Karpas-422 (cell line): ENCODE results near the gene TRAPPC4. TPM values are rescaled to one million over a fixed set of nuclear protein-coding genes. Genes with fewer than 3 reads are reported as not detected.

Experiments used
- DNase-seq: peaks from one replicate; pipeline ENCODE4 v3.0.0-alpha.2; 2015
- H2AFZ ChIP-seq: fragments of 200-600 bp; sonication (generic); 2 replicates; pipeline ENCODE4 v1.6.1; 2014; ENCODE audit warnings: antibody characterized with exemption, low read length, mixed read lengths
- H3K27ac ChIP-seq: fragments of 200-600 bp; sonication (generic); 2 replicates; pipeline ENCODE4 v1.5.1; 2014; ENCODE audit warnings: mild to moderate bottlenecking, low read length, moderate library complexity
- H3K27me3 ChIP-seq: fragments of 200-600 bp; sonication (generic); 2 replicates; pipeline ENCODE4 v1.6.1; 2014; ENCODE audit warnings: low read length, mixed read lengths
- H3K36me3 ChIP-seq: fragments of 200-600 bp; sonication (generic); 2 replicates; pipeline ENCODE4 v1.6.1; 2014; ENCODE audit warnings: low read length, mixed read lengths; ENCODE audit not compliant: insufficient read depth
- H3K4me1 ChIP-seq: fragments of 200-600 bp; sonication (generic); 2 replicates; pipeline ENCODE4 v1.6.1; 2014; ENCODE audit warnings: mild to moderate bottlenecking, low read length, mixed read lengths
- H3K4me2 ChIP-seq: fragments of 200-600 bp; sonication (generic); 2 replicates; pipeline ENCODE4 v1.6.1; 2014; ENCODE audit warnings: low read length, low read depth, mild to moderate bottlenecking; ENCODE audit not compliant: poor library complexity, severe bottlenecking
- H3K4me3 ChIP-seq: fragments of 200-600 bp; sonication (generic); 2 replicates; pipeline ENCODE4 v1.5.1; 2014; ENCODE audit warnings: mild to moderate bottlenecking, antibody characterized with exemption, low read length, mixed read lengths
- H3K79me2 ChIP-seq: fragments of 200-600 bp; sonication (generic); 2 replicates; pipeline ENCODE4 v1.6.1; 2014; ENCODE audit warnings: mild to moderate bottlenecking, low read length, mixed read lengths
- H3K9ac ChIP-seq: fragments of 200-600 bp; sonication (generic); 2 replicates; pipeline ENCODE4 v1.6.0; 2014; ENCODE audit warnings: low read length
- H3K9me2 ChIP-seq: fragments of 200-600 bp; sonication (generic), shearing (Covaris generic); replicated peaks from 2 replicates; pipeline ENCODE4 v1.6.0; 2014; ENCODE audit warnings: mild to moderate bottlenecking, low read length, moderate library complexity; ENCODE audit not compliant: insufficient read depth
- H3K9me3 ChIP-seq: fragments of 300-700, 200-600 bp; sonication (generic); 2 replicates; pipeline ENCODE4 v1.6.1; 2014; ENCODE audit warnings: low read length, mixed read lengths
- H4K20me1 ChIP-seq: fragments of 200-600 bp; sonication (generic); 2 replicates; pipeline ENCODE4 v1.6.1; 2014; ENCODE audit warnings: mild to moderate bottlenecking, antibody characterized with exemption, low read length, low read depth; ENCODE audit not compliant: insufficient read depth
- total RNA-seq: library from RNA; depleted of rRNA; stranded (reverse); fragments of >200 nt; shearing (Covaris generic); gene quantifications from 2 replicates; pipeline ENCODE4 v1.2.3, GENCODE V29; 2014; ENCODE audit warnings: low replicate concordance

Gene TRAPPC4
- total RNA-seq, 1 experiment from 2014 or later: 26.3 TPM

- H3K9ac ChIP-seq: no peak overlapping the region
- no peak overlapping the region for H3K4me3 ChIP-seq
- no peaks in the 10 kb centered on the region for H4K20me1 ChIP-seq
- no peaks in the 10 kb centered on the region for H3K36me3 ChIP-seq
- H3K4me1 ChIP-seq: peaks cover 11% of the 10 kb centered on the region
- H3K79me2 ChIP-seq: peaks cover 33% of the 10 kb centered on the region
- H3K4me2 ChIP-seq: no peak overlapping the region
- H3K9me3 ChIP-seq: no peaks in the 10 kb centered on the region
- H3K27me3 ChIP-seq: no peaks in the 10 kb centered on the region
- no peaks in the 10 kb centered on the region for H3K9me2 ChIP-seq
- DNase-seq: no peak
- no peak overlapping the region for H3K27ac ChIP-seq
- H2AFZ ChIP-seq: no peak overlapping the region
Measured at GRCh38 chr11:119000906-119001305, 17.7 kb upstream of the TRAPPC4 start.

- Histone ChIP-seq H2AFZ (no peak overlapping the region), H4K20me1 (no peaks in the 10 kb centered on the region), H3K4me2 (no peak overlapping the region), H3K9me2 (no peaks in the 10 kb centered on the region), H3K36me3 (no peaks in the 10 kb centered on the region), H3K27ac (no peak overlapping the region), H3K4me3 (no peak overlapping the region), H3K79me2 (no peaks in the 10 kb centered on the region), H3K4me1 (no peaks in the 10 kb centered on the region), H3K9me3 (no peaks in the 10 kb centered on the region), H3K9ac (no peak overlapping the region), H3K27me3 (no peaks in the 10 kb centered on the region)
- no peak for DNase-seq
Measured at GRCh38 chr11:119006656-119007055, 11.9 kb upstream of the TRAPPC4 start.

GRCh38 chr11:119011476-119012053 is 7.0 kb upstream of the TRAPPC4 start:
- Histone ChIP-seq H4K20me1 (no peaks in the 10 kb centered on the region), H3K4me3 (no peak overlapping the region), H3K27ac (no peak overlapping the region)

GRCh38 chr11:119012629-119013170 is 5.9 kb upstream of the TRAPPC4 start:
- Histone ChIP-seq H3K9me3 (no peaks in the 10 kb centered on the region), H3K9ac (no peak overlapping the region), H3K4me2 (no peak overlapping the region), H3K27me3 (no peaks in the 10 kb centered on the region), H3K36me3 (peaks cover 33% of the 10 kb centered on the region), H3K4me3 (no peak overlapping the region), H4K20me1 (no peaks in the 10 kb centered on the region), H3K27ac (no peak overlapping the region), H3K9me2 (no peaks in the 10 kb centered on the region), H2AFZ (no peak overlapping the region), H3K79me2 (peaks cover 17% of the 10 kb centered on the region), H3K4me1 (peaks cover 9% of the 10 kb centered on the region)
- DNase-seq: no peak

More at GRCh38 chr11:119011476-119012053, 7.0 kb upstream of the TRAPPC4 start:
- Histone ChIP-seq H3K9me3 (no peaks in the 10 kb centered on the region), H3K4me1 (peaks cover 2% of the 10 kb centered on the region), H3K9me2 (no peaks in the 10 kb centered on the region), H3K9ac (no peak overlapping the region), H3K79me2 (peaks cover 6% of the 10 kb centered on the region), H3K27me3 (no peaks in the 10 kb centered on the region), H3K4me2 (no peak overlapping the region), H3K36me3 (peaks cover 27% of the 10 kb centered on the region), H2AFZ (no peak overlapping the region)
- DNase-seq: no peak

- Histone ChIP-seq H3K27me3 (no peaks in the 10 kb centered on the region), H3K9me2 (no peaks in the 10 kb centered on the region), H3K36me3 (peaks cover 33% of the 10 kb centered on the region), H2AFZ (no peak overlapping the region), H3K79me2 (peaks cover 28% of the 10 kb centered on the region), H3K9ac (no peak overlapping the region), H3K4me2 (no peak overlapping the region), H3K4me1 (peaks cover 9% of the 10 kb centered on the region), H3K9me3 (no peaks in the 10 kb centered on the region), H3K4me3 (no peak overlapping the region), H4K20me1 (no peaks in the 10 kb centered on the region; the same call in 1 of the 2 replicates), H3K27ac (no peak overlapping the region)
- DNase-seq: no peak
Measured at GRCh38 chr11:119014209-119014924, 4.2 kb upstream of the TRAPPC4 start.

- no peak overlapping the region for H3K4me2 ChIP-seq
- no peaks in the 10 kb centered on the region for H3K9me2 ChIP-seq
- no peak for DNase-seq
- peaks cover 33% of the 10 kb centered on the region for H3K36me3 ChIP-seq
- H3K27me3 ChIP-seq: no peaks in the 10 kb centered on the region
- H3K9me3 ChIP-seq: no peaks in the 10 kb centered on the region
- no peaks in the 10 kb centered on the region; the same call in 1 of the 2 replicates for H4K20me1 ChIP-seq
- no peak overlapping the region for H3K27ac ChIP-seq
- H3K9ac ChIP-seq: no peak overlapping the region
- H3K4me1 ChIP-seq: peaks cover 15% of the 10 kb centered on the region
- H3K4me3 ChIP-seq: no peak overlapping the region
- no peak overlapping the region for H2AFZ ChIP-seq
- H3K79me2 ChIP-seq: peaks cover 36% of the 10 kb centered on the region
Measured at GRCh38 chr11:119015054-119015611, 3.4 kb upstream of the TRAPPC4 start.

GRCh38 chr11:119016216-119017009 is 2.2 kb upstream of the TRAPPC4 start:
- H2AFZ ChIP-seq: no peak overlapping the region
- no peak for DNase-seq
- peaks cover 43% of the 10 kb centered on the region for H3K79me2 ChIP-seq
- no peak overlapping the region for H3K9ac ChIP-seq
- no peaks in the 10 kb centered on the region; the same call in 1 of the 2 replicates for H4K20me1 ChIP-seq
- peak overlapping the region; percentile 86; the same call in 1 of the 2 replicates for H3K27ac ChIP-seq
- no peaks in the 10 kb centered on the region for H3K9me2 ChIP-seq
- peaks cover 33% of the 10 kb centered on the region for H3K36me3 ChIP-seq
- H3K27me3 ChIP-seq: no peaks in the 10 kb centered on the region
- H3K9me3 ChIP-seq: no peaks in the 10 kb centered on the region
- peak overlapping the region; percentile 82 for H3K4me2 ChIP-seq
- H3K4me3 ChIP-seq: peak overlapping the region; percentile 91
- peaks cover 18% of the 10 kb centered on the region for H3K4me1 ChIP-seq
